ENCODE results near the gene ASPRV1. TPM values are rescaled to one million over a fixed set of nuclear protein-coding genes. Genes with fewer than 3 reads are reported as not detected.

Gene ASPRV1
- polyA plus RNA-seq, 3 donors, result 0.25 to 0.52 (median 0.27) TPM

GRCh38 chr2:69914164-69914949 is 47.1 kb downstream of the ASPRV1 start:
- H3K79me2 ChIP-seq (ENCODE audit: insufficient read depth, low read length), result peaks cover 49% of the 10 kb centered on the region
- H2AFZ ChIP-seq (ENCODE audit: insufficient read depth, low read depth, low read length, poor library complexity, severe bottlenecking), result peak overlapping the region; percentile 66
- H3K9ac ChIP-seq (ENCODE audit: insufficient read depth, low read length, poor library complexity, severe bottlenecking), result peak overlapping the region; percentile 79
- peaks cover 20 to 36% of the 10 kb centered on the region in 2 donors for H3K36me3 ChIP-seq (replicated peaks in 1 of 2; ENCODE audit: control insufficient read depth in 1 of 2, insufficient read depth in 2 of 2, low read length in 2 of 2)
- Mint-ChIP-seq H3K27ac (peak overlapping the region; percentile 91 to 96 (median 95)), H3K4me1 (peaks cover 29% of the 10 kb centered on the region), H3K9me3 (peaks cover 0 to 1% (median 0%) of the 10 kb centered on the region in 7 donors), H3K36me3 (peaks cover 30 to 47% of the 10 kb centered on the region in 2 donors), H3K27me3 (ENCODE audit: low read depth in 3 of 3) (no peaks in the 10 kb centered on the region), H3K4me3 (peak overlapping the region; percentile 86)
- DNase-seq, result peak; percentile 100
- peak overlapping the region; percentile 17 to 98 (median 68) for H3K4me3 ChIP-seq (replicated peaks in 1 of 3; ENCODE audit: low read depth in 2 of 3, low read length in 3 of 3)
- under 1% methylated on average over 56 of the region's 56 CpGs for WGBS (ENCODE audit: insufficient coverage)
- H3K4me1 ChIP-seq (ENCODE audit: control insufficient read depth in 1 of 2, insufficient read depth in 2 of 2, low read length in 2 of 2), result peaks cover 37 to 49% of the 10 kb centered on the region in 2 donors
- peak overlapping the region; percentile 70 for H3K4me2 ChIP-seq (replicated peaks; ENCODE audit: extremely low read depth, low read length, poor library complexity, severe bottlenecking)
- intact Hi-C loops (cut with micrococcal nuclease), result loop anchor here (1.0 to 5.0 kb wide), 7 partner anchors 33 to 388 kb away; partner anchors contain the start of genes FAM136A (in 2 of the 2), C2orf42 (in 1 of the 2) and PCBP1 (in 1 of the 2)
- no peaks in the 10 kb centered on the region for H3K27me3 ChIP-seq (ENCODE audit: control insufficient read depth in 2 of 2, insufficient read depth in 2 of 2, low read length in 2 of 2)
- peaks cover 17% of the 10 kb centered on the region for H4K20me1 ChIP-seq (ENCODE audit: insufficient read depth, low read length)
- H3K9me3 ChIP-seq (replicated peaks in 1 of 2; ENCODE audit: control insufficient read depth in 1 of 2, insufficient read depth in 1 of 2, low read length in 2 of 2), result no peaks in the 10 kb centered on the region
- peak overlapping the region; percentile 92 to 97 for H3K27ac ChIP-seq (ENCODE audit: low read depth in 1 of 2, low read length in 2 of 2)
- TF ChIP-seq CTCF (IDR thresholded peaks at IDR 0.05), result no peak

- peak; percentile 50 to 67 (median 67) for DNase-seq
- Histone ChIP-seq H3K9me3 (replicated peaks in 1 of 2; ENCODE audit: control insufficient read depth in 1 of 2, insufficient read depth in 1 of 2, low read length in 2 of 2) (no peaks in the 10 kb centered on the region), H3K4me2 (replicated peaks; ENCODE audit: extremely low read depth, low read length, poor library complexity, severe bottlenecking) (no peak overlapping the region), H3K27ac (ENCODE audit: low read depth in 1 of 2, low read length in 2 of 2) (peak overlapping the region in 1 of 2 donors; percentile 15), H4K20me1 (ENCODE audit: insufficient read depth, low read length) (peaks cover 15% of the 10 kb centered on the region), H3K36me3 (replicated peaks in 1 of 2; ENCODE audit: control insufficient read depth in 1 of 2, insufficient read depth in 2 of 2, low read length in 2 of 2) (peaks cover 29 to 48% of the 10 kb centered on the region in 2 donors), H3K79me2 (ENCODE audit: insufficient read depth, low read length) (peaks cover 26% of the 10 kb centered on the region), H2AFZ (ENCODE audit: insufficient read depth, low read depth, low read length, poor library complexity, severe bottlenecking) (no peak overlapping the region), H3K27me3 (ENCODE audit: control insufficient read depth in 2 of 2, insufficient read depth in 2 of 2, low read length in 2 of 2) (no peaks in the 10 kb centered on the region), H3K4me1 (ENCODE audit: control insufficient read depth in 1 of 2, insufficient read depth in 2 of 2, low read length in 2 of 2) (peaks cover 19 to 26% of the 10 kb centered on the region in 2 donors), H3K9ac (ENCODE audit: insufficient read depth, low read length, poor library complexity, severe bottlenecking) (no peak overlapping the region), H3K4me3 (replicated peaks in 1 of 3; ENCODE audit: low read depth in 2 of 3, low read length in 3 of 3) (no peak overlapping the region)
- H3K4me3 Mint-ChIP-seq, result no peak overlapping the region
- intact Hi-C loops (cut with micrococcal nuclease), result loop anchor here (5.0 kb wide), 5 partner anchors 35 to 390 kb away; partner anchors contain the start of genes FAM136A (in 2 of the 2), C2orf42 (in 1 of the 2) and PCBP1 (in 1 of the 2)
- peaks cover 12% of the 10 kb centered on the region for H3K4me1 Mint-ChIP-seq
- TF ChIP-seq CTCF (IDR thresholded peaks at IDR 0.05), result peak; percentile 81
- H3K27me3 Mint-ChIP-seq (ENCODE audit: low read depth in 3 of 3), result no peaks in the 10 kb centered on the region
- no peaks in the 10 kb centered on the region for H3K9me3 Mint-ChIP-seq
- peaks cover 30 to 48% of the 10 kb centered on the region in 2 donors for H3K36me3 Mint-ChIP-seq
- peak overlapping the region in 3 of 7 donors; percentile 37 to 76 (median 71) for H3K27ac Mint-ChIP-seq
- whole genome bisulfite sequencing (ENCODE audit: insufficient coverage), result no CpG with 5 or more reads among the region's 2 CpGs
Measured at GRCh38 chr2:69911985-69912563, 49.4 kb downstream of the ASPRV1 start.

Measured in CD14-positive monocyte (primary cell).